IMR-90 (cell line): Measurements from ENCODE around the gene CBFA2T3. TPM values are rescaled to one million over a fixed set of nuclear protein-coding genes. Genes with fewer than 3 reads are reported as not detected.

ENCODE experiments used
- ATAC-seq: fragments of 200-7000 bp; cut with Tn5 transposase; 2 replicates; pipeline ENCODE4 v1.9.1; 2020; ENCODE audit warnings: low read depth, mild to moderate bottlenecking, moderate library complexity
- BruUV-seq: library from RNA; stranded (reverse); fragments of 400-500 nt; replicated peaks from 2 replicates; lab custom pipeline; 2021; lab: Mats Ljungman, UMichigan
- CTCF ChIA-PET: fragments of 300-600 bp; formaldehyde crosslinking; extraction: SDS; loops from one replicate; lab custom pipeline; 2021; ENCODE audit warnings: antibody characterized with exemption; lab: Yijun Ruan, JAX
- POLR2A ChIA-PET: fragments of 300-600 bp; sonication (Branson Sonifier 250); formaldehyde crosslinking; loops from one replicate; lab custom pipeline; 2022; ENCODE audit warnings: antibody characterized with exemption; ENCODE audit not compliant: unreplicated experiment; lab: Charles Lee
- DNase-seq: peaks from one replicate; pipeline ENCODE4 v3.0.0; 2013
- H2AFZ ChIP-seq: replicated peaks from 2 replicates; pipeline ENCODE3; 2013; ENCODE audit warnings: low read length, mild to moderate bottlenecking; ENCODE audit not compliant: poor library complexity
- H2AK5ac ChIP-seq: 2 replicates; pipeline ENCODE4 v1.6.1; 2013; ENCODE audit warnings: low read depth, low read length, inconsistent platforms
- H2AK9ac ChIP-seq: replicated peaks from 2 replicates; pipeline ENCODE3; 2013; ENCODE audit warnings: mild to moderate bottlenecking, low read depth, low read length, moderate library complexity; ENCODE audit not compliant: poor library complexity
- H2BK120ac ChIP-seq: 2 replicates; pipeline ENCODE4 v1.6.1; 2013; ENCODE audit warnings: low read depth, low read length, inconsistent platforms
- H2BK15ac ChIP-seq: 3 replicates; pipeline ENCODE4 v1.6.1; 2013; ENCODE audit warnings: low read depth, low read length, inconsistent platforms
- H2BK20ac ChIP-seq: 2 replicates; pipeline ENCODE4 v1.6.1; 2013; ENCODE audit warnings: low read depth, mild to moderate bottlenecking, inconsistent platforms, low read length, moderate library complexity
- H2BK5ac ChIP-seq: 2 replicates; pipeline ENCODE4 v1.6.1; 2013; ENCODE audit warnings: mild to moderate bottlenecking, low read depth, low read length, inconsistent platforms; ENCODE audit not compliant: poor library complexity, severe bottlenecking
- H3K14ac ChIP-seq: replicated peaks from 2 replicates; pipeline ENCODE4 v1.6.1; 2013; ENCODE audit warnings: low read depth, low read length, inconsistent platforms
- H3K18ac ChIP-seq: 2 replicates; pipeline ENCODE4 v1.6.1; 2013; ENCODE audit warnings: low read depth, low read length, control low read depth
- H3K23ac ChIP-seq: 2 replicates; pipeline ENCODE4 v1.6.1; 2013; ENCODE audit warnings: low read depth, low read length, inconsistent platforms
- H3K27ac ChIP-seq: 2 replicates; pipeline ENCODE4 v1.5.1; 2013; ENCODE audit warnings: mild to moderate bottlenecking, control low read depth, low read length; ENCODE audit not compliant: insufficient read depth
- H3K27me3 ChIP-seq: 2 replicates; pipeline ENCODE4 v1.6.1; 2013; ENCODE audit warnings: low read length; ENCODE audit not compliant: control insufficient read depth, insufficient read depth
- H3K36me3 ChIP-seq: 2 replicates; pipeline ENCODE4 v1.6.1; 2013; ENCODE audit warnings: low read length, mixed read lengths; ENCODE audit not compliant: control insufficient read depth, insufficient read depth
- H3K4ac ChIP-seq: 2 replicates; pipeline ENCODE4 v1.6.1; 2013; ENCODE audit warnings: low read depth, low read length, inconsistent platforms
- H3K4me1 ChIP-seq: 2 replicates; pipeline ENCODE4 v1.6.1; 2013; ENCODE audit warnings: low read length, mixed read lengths; ENCODE audit not compliant: control insufficient read depth, insufficient read depth
- H3K4me2 ChIP-seq: 2 replicates; pipeline ENCODE4 v1.6.1; 2013; ENCODE audit warnings: low read depth, mild to moderate bottlenecking, control low read depth, low read length, moderate library complexity
- H3K4me3 ChIP-seq: 2 replicates; pipeline ENCODE4 v1.5.1; 2013; ENCODE audit warnings: low read depth, mild to moderate bottlenecking, control low read depth, low read length, moderate library complexity; ENCODE audit not compliant: insufficient read depth
- H3K56ac ChIP-seq: 2 replicates; pipeline ENCODE4 v1.6.1; 2013; ENCODE audit warnings: low read length, inconsistent platforms; ENCODE audit not compliant: insufficient read depth; ENCODE audit errors: extremely low read depth
- H3K79me1 ChIP-seq, 2 experiments: 2 replicates each; pipeline ENCODE4 v1.6.1; 2013; ENCODE audit warnings: low read length in 2 of 2, inconsistent platforms in 1 of 2, low read depth in 1 of 2
- H3K9ac ChIP-seq: 2 replicates; pipeline ENCODE4 v1.6.1; 2013; ENCODE audit warnings: low read depth, low read length, control low read depth
- H3K9me1 ChIP-seq: 2 replicates; pipeline ENCODE4 v1.6.1; 2013; ENCODE audit warnings: low read length, inconsistent platforms; ENCODE audit not compliant: insufficient read depth
- H3K9me3 ChIP-seq: 2 replicates; pipeline ENCODE4 v1.6.1; 2013; ENCODE audit warnings: low read length; ENCODE audit not compliant: control insufficient read depth, insufficient read depth
- H4K20me1 ChIP-seq: 2 replicates; pipeline ENCODE4 v1.6.1; 2013; ENCODE audit warnings: low read length, inconsistent platforms; ENCODE audit not compliant: insufficient read depth
- H4K5ac ChIP-seq: 2 replicates; pipeline ENCODE4 v1.6.1; 2013; ENCODE audit warnings: mild to moderate bottlenecking, low read depth, low read length, control low read depth
- H4K8ac ChIP-seq, 2 experiments: 2 replicates each; pipeline ENCODE4 v1.6.1; 2013; ENCODE audit warnings: low read depth in 2 of 2, low read length in 2 of 2, control low read depth in 1 of 2, inconsistent platforms in 1 of 2
- H4K91ac ChIP-seq: 2 replicates; pipeline ENCODE4 v1.6.1; 2013; ENCODE audit warnings: low read depth, low read length, inconsistent platforms; ENCODE audit not compliant: insufficient read depth
- BHLHE40 ChIP-seq: fragments of 150-350 bp; IDR thresholded peaks from 2 replicates; pipeline ENCODE4 v1.6.1; 2016; ENCODE audit warnings: mild to moderate bottlenecking, low read depth, low read length
- CEBPB ChIP-seq: IDR thresholded peaks from 2 replicates; pipeline ENCODE4 v1.6.1; 2012; ENCODE audit warnings: low read depth, low read length, improper control_type of control experiment
- CHD1 ChIP-seq: IDR thresholded peaks from 2 replicates; pipeline ENCODE4 v1.6.1; 2012; ENCODE audit warnings: low read depth, low read length, improper control_type of control experiment
- FOS ChIP-seq: fragments of 150-350 bp; IDR thresholded peaks from 2 replicates; pipeline ENCODE4 v1.6.1; 2016; ENCODE audit warnings: low read depth, low read length
- MAFK ChIP-seq: IDR thresholded peaks from 2 replicates; pipeline ENCODE4 v1.6.1; 2012; ENCODE audit warnings: low read depth, low read length, improper control_type of control experiment
- MAZ ChIP-seq: IDR thresholded peaks from 2 replicates; pipeline ENCODE4 v1.6.1; 2012; ENCODE audit warnings: low read depth, mild to moderate bottlenecking, low read length, improper control_type of control experiment, moderate library complexity, borderline replicate concordance
- NFE2L2 ChIP-seq: fragments of 150-350 bp; IDR thresholded peaks from 2 replicates; pipeline ENCODE4 v1.6.1; 2016; ENCODE audit warnings: low read depth, mild to moderate bottlenecking, low read length
- POLR2A ChIP-seq: IDR thresholded peaks from 2 replicates; pipeline ENCODE4 v1.6.1; 2012; ENCODE audit warnings: mild to moderate bottlenecking, low read depth, low read length
- RFX5 ChIP-seq: IDR thresholded peaks from 2 replicates; pipeline ENCODE4 v1.8.0; 2012; ENCODE audit warnings: low read depth, mild to moderate bottlenecking, low read length, moderate library complexity
- WGBS, 2 experiments: methylation state at CpG; one replicate each; pipeline versions ENCODE4 v1.1.5 to v1.1.7; 2013; ENCODE audit warnings: missing lambda C conversion rate in 2 of 2; ENCODE audit not compliant: insufficient read length in 1 of 2; ENCODE audit errors: extremely low coverage in 2 of 2; 5-methylcytosine and 5-hydroxymethylcytosine counted together
- dilution Hi-C: fragments of 300-500 bp; cut with HindIII; formaldehyde crosslinking; loops from one replicate; pipeline ENCODE4 v1.14.3; 2018; ENCODE audit warnings: low sequenced_read_pairs; ENCODE audit not compliant: unreplicated experiment
- in situ Hi-C: fragments of 300-500 bp; cut with MboI; formaldehyde crosslinking; loops from 3 replicates; pipeline ENCODE4 v1.14.3; 2019; ENCODE audit warnings: low sequenced_read_pairs, inconsistent platforms, mixed read lengths
- intact Hi-C: fragments of 100-400 bp; cut with micrococcal nuclease; formaldehyde crosslinking; loops from 2 replicates; pipeline ENCODE4 v1.10.0; 2022
- polyA plus RNA-seq, 3 experiments: library from polyadenylated mRNA; depleted of rRNA; stranded (reverse); fragments of >200 nt; gene quantifications; 2 replicates each; pipeline ENCODE4 v1.2.3, GENCODE V29; 2012; ENCODE audit warnings: low replicate concordance in 1 of 3
- total RNA-seq: library from RNA; depleted of rRNA; stranded (reverse); fragments of >200 nt; gene quantifications from 2 replicates; pipeline ENCODE4 v1.2.3, GENCODE V29; 2012
- TF ChIP-seq, protein P1 (sequence below): fragments of 150-350 bp; IDR thresholded peaks from 2 replicates; pipeline ENCODE4 v1.6.1; 2017; ENCODE audit warnings: mild to moderate bottlenecking, antibody characterized with exemption, low read length, low read depth
- TF ChIP-seq, protein P2 (sequence below): conservative IDR thresholded peaks from 2 replicates; pipeline ENCODE4 v1.5.1; 2012; ENCODE audit warnings: mild to moderate bottlenecking, low read depth, low read length, improper control_type of control experiment

The CBFA2T3 gene
- total and polyA plus RNA-seq, 2 of the 4 experiments (the other 2 are of a cell fraction): not detected

- H3K23ac ChIP-seq: no peak overlapping the region
- H3K9me3 ChIP-seq: peaks cover 6% of the 10 kb centered on the region
- no peak for TF ChIP-seq CHD1
- no peak for TF ChIP-seq MAFK
- TF ChIP-seq FOS: no peak
- TF ChIP-seq NFE2L2: no peak
- TF ChIP-seq RFX5: no peak
- TF ChIP-seq POLR2A: no peak
- no peak for TF ChIP-seq MAZ
- TF ChIP-seq, protein P1, sequence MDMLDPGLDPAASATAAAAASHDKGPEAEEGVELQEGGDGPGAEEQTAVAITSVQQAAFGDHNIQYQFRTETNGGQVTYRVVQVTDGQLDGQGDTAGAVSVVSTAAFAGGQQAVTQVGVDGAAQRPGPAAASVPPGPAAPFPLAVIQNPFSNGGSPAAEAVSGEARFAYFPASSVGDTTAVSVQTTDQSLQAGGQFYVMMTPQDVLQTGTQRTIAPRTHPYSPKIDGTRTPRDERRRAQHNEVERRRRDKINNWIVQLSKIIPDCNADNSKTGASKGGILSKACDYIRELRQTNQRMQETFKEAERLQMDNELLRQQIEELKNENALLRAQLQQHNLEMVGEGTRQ: no peak
- TF ChIP-seq, protein P2, sequence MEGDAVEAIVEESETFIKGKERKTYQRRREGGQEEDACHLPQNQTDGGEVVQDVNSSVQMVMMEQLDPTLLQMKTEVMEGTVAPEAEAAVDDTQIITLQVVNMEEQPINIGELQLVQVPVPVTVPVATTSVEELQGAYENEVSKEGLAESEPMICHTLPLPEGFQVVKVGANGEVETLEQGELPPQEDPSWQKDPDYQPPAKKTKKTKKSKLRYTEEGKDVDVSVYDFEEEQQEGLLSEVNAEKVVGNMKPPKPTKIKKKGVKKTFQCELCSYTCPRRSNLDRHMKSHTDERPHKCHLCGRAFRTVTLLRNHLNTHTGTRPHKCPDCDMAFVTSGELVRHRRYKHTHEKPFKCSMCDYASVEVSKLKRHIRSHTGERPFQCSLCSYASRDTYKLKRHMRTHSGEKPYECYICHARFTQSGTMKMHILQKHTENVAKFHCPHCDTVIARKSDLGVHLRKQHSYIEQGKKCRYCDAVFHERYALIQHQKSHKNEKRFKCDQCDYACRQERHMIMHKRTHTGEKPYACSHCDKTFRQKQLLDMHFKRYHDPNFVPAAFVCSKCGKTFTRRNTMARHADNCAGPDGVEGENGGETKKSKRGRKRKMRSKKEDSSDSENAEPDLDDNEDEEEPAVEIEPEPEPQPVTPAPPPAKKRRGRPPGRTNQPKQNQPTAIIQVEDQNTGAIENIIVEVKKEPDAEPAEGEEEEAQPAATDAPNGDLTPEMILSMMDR: no peak
- no peak for TF ChIP-seq BHLHE40
- no peak for TF ChIP-seq CEBPB
- H3K27me3 ChIP-seq: peaks cover 10% of the 10 kb centered on the region
- intact Hi-C loops (no loop called here), dilution Hi-C loops (no loop called here), in situ Hi-C loops (no loop called here)
- no peak overlapping the region for H3K18ac ChIP-seq
- WGBS, 2 experiments: 74% methylated on average over 9 of the region's 10 CpGs; no CpG with 5 or more reads in 1 of the 2 experiments
- no peak overlapping the region for H3K27ac ChIP-seq
- no peak overlapping the region for H3K4me3 ChIP-seq
- H3K4me2 ChIP-seq: no peak overlapping the region
- H3K56ac ChIP-seq: no peak overlapping the region
- H3K4ac ChIP-seq: no peak overlapping the region
- no peaks in the 10 kb centered on the region for H3K79me1 ChIP-seq
- H2AK9ac ChIP-seq: no peak overlapping the region
- H4K20me1 ChIP-seq: no peaks in the 10 kb centered on the region
- no peaks in the 10 kb centered on the region for H3K9me1 ChIP-seq
- no peaks in the 10 kb centered on the region for H3K36me3 ChIP-seq
- CTCF ChIA-PET: no interaction called here
- H4K91ac ChIP-seq: no peak overlapping the region
- ATAC-seq (no peak), DNase-seq (no peak)
- H2BK20ac ChIP-seq: no peak overlapping the region
- no peak overlapping the region for H2AK5ac ChIP-seq
- no TSS peak for BruUV-seq
- H3K9ac ChIP-seq: no peak overlapping the region
- H2BK120ac ChIP-seq: no peak overlapping the region
- POLR2A ChIA-PET: no interaction called here
- no peak overlapping the region for H3K14ac ChIP-seq
- no peak overlapping the region for H2BK5ac ChIP-seq
- no peaks in the 10 kb centered on the region for H3K4me1 ChIP-seq
- no peak overlapping the region for H4K5ac ChIP-seq
- no peak overlapping the region for H4K8ac ChIP-seq
- H2AFZ ChIP-seq: peak overlapping the region; percentile 33
- no peak overlapping the region for H2BK15ac ChIP-seq
Observed at GRCh38 chr16:89023151-89023551, 46.1 kb upstream of the CBFA2T3 start.
